ENCODE measurements around the gene BCL2L12.
"Not testable (repeated sequence)": the region's sequence is repeated elsewhere in the genome, so short reads cannot be mapped to it uniquely, and the experiment has no call there.

The BCL2L12 gene

DNA sequence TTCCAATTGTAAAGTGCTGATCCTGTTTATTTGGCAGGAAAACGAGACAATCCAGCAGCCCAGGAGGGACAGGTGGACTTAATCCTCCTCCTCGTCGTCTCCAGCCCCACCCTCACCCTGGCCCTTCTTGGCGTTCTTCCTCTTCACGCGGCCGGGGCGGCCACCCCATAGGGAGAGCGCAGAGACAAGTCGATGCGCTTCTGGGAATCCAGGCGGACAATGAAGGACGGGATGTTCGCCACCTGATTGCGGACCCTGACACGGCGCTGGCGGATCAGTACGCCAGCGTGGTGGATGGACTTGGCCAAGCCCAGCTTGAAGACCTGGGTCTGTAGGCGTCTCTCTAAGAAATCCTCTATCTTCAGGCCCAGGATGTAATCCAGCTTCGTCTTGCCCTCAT, 53.7 kb downstream of the BCL2L12 start:
- DNase-seq = not testable (repeated sequence)

Measured in SIG-M5 (cell line).